GM12878 (cell line): ENCODE measurements around the gene GAD2. TPM values are rescaled to one million over a fixed set of nuclear protein-coding genes. Genes with fewer than 3 reads are reported as not detected.

Experiments used
- CBFB ChIP-seq: IDR thresholded peaks from 2 replicates; pipeline ENCODE4 v1.6.1; 2016; ENCODE audit warnings: antibody characterized with exemption, low read depth
- CBX5 ChIP-seq: sonication (generic); IDR thresholded peaks from 2 replicates; pipeline ENCODE4 v1.6.1; 2016; ENCODE audit warnings: low read depth, moderate library complexity, mild to moderate bottlenecking, inconsistent platforms
- CEBPB ChIP-seq, 2 experiments: fragments of 150-350 bp in 1 of 2; IDR thresholded peaks; 2 replicates each; pipeline ENCODE4 v1.6.1; 2012 to 2014; ENCODE audit warnings: low read depth in 2 of 2, low read length in 2 of 2, borderline replicate concordance in 1 of 2, inconsistent platforms in 1 of 2
- CREM ChIP-seq: IDR thresholded peaks from 2 replicates; pipeline ENCODE4 v1.6.1; 2014; ENCODE audit warnings: antibody characterized with exemption, low read depth
- EZH2 ChIP-seq: IDR thresholded peaks from 2 replicates; pipeline ENCODE4 v1.6.1; 2012; ENCODE audit warnings: low read depth, mild to moderate bottlenecking, control low read depth, inconsistent platforms, low read length, borderline replicate concordance; ENCODE audit not compliant: control insufficient read depth
- KDM1A ChIP-seq: fragments of 200-600 bp; sonication (generic); IDR thresholded peaks from 2 replicates; pipeline ENCODE4 v1.6.1; 2016; ENCODE audit warnings: borderline replicate concordance
- KLF5 ChIP-seq: fragments of 450-650 bp; IDR thresholded peaks from 2 replicates; pipeline ENCODE4 v1.6.1; 2014; ENCODE audit warnings: mild to moderate bottlenecking; ENCODE audit not compliant: partially characterized antibody
- PML ChIP-seq: IDR thresholded peaks from 2 replicates; pipeline ENCODE4 v1.6.1; 2012; ENCODE audit warnings: low read length, inconsistent platforms
- POU2F2 ChIP-seq: IDR thresholded peaks from 3 replicates; pipeline ENCODE4 v1.6.1; 2011; ENCODE audit warnings: low read depth, mild to moderate bottlenecking, low read length, borderline replicate concordance
- SIX5 ChIP-seq: IDR thresholded peaks from 2 replicates; pipeline ENCODE4 v1.6.1; 2011; ENCODE audit warnings: mild to moderate bottlenecking, low read depth, low read length, moderate library complexity; ENCODE audit not compliant: severe bottlenecking
- SMARCA5 ChIP-seq: fragments of 450-650 bp; IDR thresholded peaks from 2 replicates; pipeline ENCODE4 v1.6.1; 2017; ENCODE audit warnings: mild to moderate bottlenecking
- SRF ChIP-seq, 2 experiments: IDR thresholded peaks; 2 replicates each; pipeline ENCODE4 v1.6.1; 2011; ENCODE audit warnings: low read depth in 2 of 2, low read length in 2 of 2, mild to moderate bottlenecking in 1 of 2, moderate library complexity in 1 of 2
- TCF3 ChIP-seq: IDR thresholded peaks from 2 replicates; pipeline ENCODE4 v1.6.1; 2012; ENCODE audit warnings: low read depth, mild to moderate bottlenecking, low read length, borderline replicate concordance; ENCODE audit not compliant: insufficient read depth
- YY1 ChIP-seq: IDR thresholded peaks from 2 replicates; pipeline ENCODE4 v1.6.1; 2011; ENCODE audit warnings: low read depth, mild to moderate bottlenecking, low read length
- ZSCAN29 ChIP-seq: fragments of 450-650 bp; IDR thresholded peaks from 2 replicates; pipeline ENCODE4 v1.6.1; 2017; ENCODE audit warnings: mild to moderate bottlenecking, moderate library complexity
- polyA plus RNA-seq, 11 experiments: library from polyadenylated mRNA; depleted of rRNA in 4 of 11; unstranded in 6 of 11; stranded (reverse) in 5 of 11; fragments of >200 nt; fragmentation: Nextera tagmentation in 4 of 11; fragmentation: Illumina TruSeq in 1 of 11; extraction: Ambion mirVana in 4 of 11; extraction: Trizol in 1 of 11; gene quantifications; 1 replicate in 1 of 11; 2 replicates in 10 of 11; pipeline versions ENCODE4 v1.2.1 to v1.2.3, GENCODE V29; 2011 to 2016; ENCODE audit warnings: inconsistent platforms in 2 of 11, missing spikeins in 2 of 11, low read depth in 1 of 11
- total RNA-seq, 4 experiments: library from RNA; depleted of rRNA in 3 of 4; stranded (reverse); fragments of >200 nt in 3 of 4; fragmentation: Illumina TruSeq in 1 of 4; extraction: Trizol in 1 of 4; gene quantifications; 2 replicates each; pipeline versions ENCODE4 v1.2.1 to v1.2.3, GENCODE V29; 2013 to 2021
- TF ChIP-seq, protein P1 (sequence below): fragments of 450-650 bp; IDR thresholded peaks from 2 replicates; pipeline ENCODE4 v1.6.1; 2018; ENCODE audit warnings: mild to moderate bottlenecking, low read depth, moderate library complexity; ENCODE audit not compliant: partially characterized antibody
- TF ChIP-seq, protein P2 (sequence below), 3 experiments: IDR thresholded peaks in 2 of 3; conservative IDR thresholded peaks in 1 of 3; 2 replicates each; pipeline ENCODE4 v1.5.1; 2011; ENCODE audit warnings: low read depth in 3 of 3, low read length in 3 of 3, mild to moderate bottlenecking in 3 of 3, control low read depth in 2 of 3, moderate library complexity in 2 of 3, inconsistent platforms in 1 of 3, mixed read lengths in 1 of 3; ENCODE audit not compliant: control insufficient read depth in 2 of 3, insufficient read depth in 1 of 3; ENCODE audit errors: extremely low read depth in 1 of 3
- TF ChIP-seq, protein P3 (sequence below): IDR thresholded peaks from 2 replicates; pipeline ENCODE4 v1.6.1; 2012; ENCODE audit warnings: low read depth, low read length, improper control_type of control experiment
- TF ChIP-seq, protein P4 (sequence below): fragments of 450-650 bp; formaldehyde crosslinking; IDR thresholded peaks from 2 replicates; pipeline ENCODE4 v1.4.0; 2022; ENCODE audit warnings: mild to moderate bottlenecking, moderate library complexity
- TF ChIP-seq, protein P5 (sequence below): IDR thresholded peaks from 2 replicates; pipeline ENCODE4 v1.6.1; 2012; ENCODE audit warnings: low read length, inconsistent platforms

GAD2 gene
- total and polyA plus RNA-seq, 10 of the 15 experiments (the other 5 are each of a cell fraction or from before 2014, with no cell fraction given), result not detected

DNA sequence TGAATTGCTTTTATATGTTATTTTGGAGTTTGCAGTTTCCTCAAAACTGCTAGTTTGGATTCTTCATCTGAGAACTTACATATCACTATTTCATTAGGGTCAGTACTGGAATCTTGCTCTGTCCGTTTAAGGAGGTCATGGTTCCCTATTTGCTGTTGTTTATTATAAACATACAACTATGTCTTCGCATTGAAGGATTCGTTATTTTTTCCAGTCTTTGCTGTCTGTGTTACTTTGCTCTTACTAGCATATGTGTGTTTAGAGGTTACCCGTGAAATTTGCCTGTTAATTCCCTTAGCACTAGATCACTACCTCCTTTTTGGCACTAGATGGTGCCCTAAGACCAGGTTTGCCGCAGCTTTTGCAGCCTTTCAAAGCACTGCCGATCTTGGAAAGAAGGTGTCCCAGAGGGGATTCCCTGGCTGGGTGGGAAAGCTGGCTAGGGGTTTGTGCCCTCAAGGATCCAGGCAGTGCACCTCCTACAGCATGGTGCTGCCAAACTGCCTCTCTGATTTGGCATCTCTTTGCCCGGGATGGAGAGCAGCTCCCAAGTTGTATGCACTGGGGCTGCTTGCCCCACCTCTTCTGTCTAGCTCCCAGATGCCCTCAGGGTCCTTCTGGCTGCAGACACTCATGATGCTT lies 118.5 kb downstream of the GAD2 start (continued):
- peak; percentile 46; the same call in 1 of the 2 replicates for TF ChIP-seq CBX5
- no peak for TF ChIP-seq KDM1A
- TF ChIP-seq YY1, result peak; percentile 59; the same call in 1 of the 2 replicates
- TF ChIP-seq CEBPB (IDR thresholded peaks at IDR 0.05; ENCODE audit: borderline replicate concordance in 1 of 2, low read depth in 2 of 2, low read length in 2 of 2), result no peak
- TF ChIP-seq PML, result no peak
- no peak for TF ChIP-seq SIX5
- TF ChIP-seq POU2F2, result peak; percentile 64; the same call in 2 of the 3 replicates
- no peak for TF ChIP-seq EZH2
- TF ChIP-seq, protein P1, sequence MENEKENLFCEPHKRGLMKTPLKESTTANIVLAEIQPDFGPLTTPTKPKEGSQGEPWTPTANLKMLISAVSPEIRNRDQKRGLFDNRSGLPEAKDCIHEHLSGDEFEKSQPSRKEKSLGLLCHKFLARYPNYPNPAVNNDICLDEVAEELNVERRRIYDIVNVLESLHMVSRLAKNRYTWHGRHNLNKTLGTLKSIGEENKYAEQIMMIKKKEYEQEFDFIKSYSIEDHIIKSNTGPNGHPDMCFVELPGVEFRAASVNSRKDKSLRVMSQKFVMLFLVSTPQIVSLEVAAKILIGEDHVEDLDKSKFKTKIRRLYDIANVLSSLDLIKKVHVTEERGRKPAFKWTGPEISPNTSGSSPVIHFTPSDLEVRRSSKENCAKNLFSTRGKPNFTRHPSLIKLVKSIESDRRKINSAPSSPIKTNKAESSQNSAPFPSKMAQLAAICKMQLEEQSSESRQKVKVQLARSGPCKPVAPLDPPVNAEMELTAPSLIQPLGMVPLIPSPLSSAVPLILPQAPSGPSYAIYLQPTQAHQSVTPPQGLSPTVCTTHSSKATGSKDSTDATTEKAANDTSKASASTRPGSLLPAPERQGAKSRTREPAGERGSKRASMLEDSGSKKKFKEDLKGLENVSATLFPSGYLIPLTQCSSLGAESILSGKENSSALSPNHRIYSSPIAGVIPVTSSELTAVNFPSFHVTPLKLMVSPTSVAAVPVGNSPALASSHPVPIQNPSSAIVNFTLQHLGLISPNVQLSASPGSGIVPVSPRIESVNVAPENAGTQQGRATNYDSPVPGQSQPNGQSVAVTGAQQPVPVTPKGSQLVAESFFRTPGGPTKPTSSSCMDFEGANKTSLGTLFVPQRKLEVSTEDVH, result no peak
- TF ChIP-seq SRF (IDR thresholded peaks at IDR 0.05; ENCODE audit: low read depth in 2 of 2, low read length in 2 of 2), result no peak
- no peak for TF ChIP-seq CREM
- TF ChIP-seq, protein P2, sequence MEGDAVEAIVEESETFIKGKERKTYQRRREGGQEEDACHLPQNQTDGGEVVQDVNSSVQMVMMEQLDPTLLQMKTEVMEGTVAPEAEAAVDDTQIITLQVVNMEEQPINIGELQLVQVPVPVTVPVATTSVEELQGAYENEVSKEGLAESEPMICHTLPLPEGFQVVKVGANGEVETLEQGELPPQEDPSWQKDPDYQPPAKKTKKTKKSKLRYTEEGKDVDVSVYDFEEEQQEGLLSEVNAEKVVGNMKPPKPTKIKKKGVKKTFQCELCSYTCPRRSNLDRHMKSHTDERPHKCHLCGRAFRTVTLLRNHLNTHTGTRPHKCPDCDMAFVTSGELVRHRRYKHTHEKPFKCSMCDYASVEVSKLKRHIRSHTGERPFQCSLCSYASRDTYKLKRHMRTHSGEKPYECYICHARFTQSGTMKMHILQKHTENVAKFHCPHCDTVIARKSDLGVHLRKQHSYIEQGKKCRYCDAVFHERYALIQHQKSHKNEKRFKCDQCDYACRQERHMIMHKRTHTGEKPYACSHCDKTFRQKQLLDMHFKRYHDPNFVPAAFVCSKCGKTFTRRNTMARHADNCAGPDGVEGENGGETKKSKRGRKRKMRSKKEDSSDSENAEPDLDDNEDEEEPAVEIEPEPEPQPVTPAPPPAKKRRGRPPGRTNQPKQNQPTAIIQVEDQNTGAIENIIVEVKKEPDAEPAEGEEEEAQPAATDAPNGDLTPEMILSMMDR (IDR thresholded peaks at IDR 0.05 in 2 of 3, conservative IDR thresholded peaks at IDR 0.05 in 1 of 3; ENCODE audit: control insufficient read depth in 2 of 3, extremely low read depth in 1 of 3, insufficient read depth in 1 of 3, low read depth in 3 of 3, low read length in 3 of 3), result peak; percentile 70 to 92 (median 85)
- TF ChIP-seq, protein P3, sequence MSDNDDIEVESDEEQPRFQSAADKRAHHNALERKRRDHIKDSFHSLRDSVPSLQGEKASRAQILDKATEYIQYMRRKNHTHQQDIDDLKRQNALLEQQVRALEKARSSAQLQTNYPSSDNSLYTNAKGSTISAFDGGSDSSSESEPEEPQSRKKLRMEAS, result no peak
- TF ChIP-seq, protein P4, sequence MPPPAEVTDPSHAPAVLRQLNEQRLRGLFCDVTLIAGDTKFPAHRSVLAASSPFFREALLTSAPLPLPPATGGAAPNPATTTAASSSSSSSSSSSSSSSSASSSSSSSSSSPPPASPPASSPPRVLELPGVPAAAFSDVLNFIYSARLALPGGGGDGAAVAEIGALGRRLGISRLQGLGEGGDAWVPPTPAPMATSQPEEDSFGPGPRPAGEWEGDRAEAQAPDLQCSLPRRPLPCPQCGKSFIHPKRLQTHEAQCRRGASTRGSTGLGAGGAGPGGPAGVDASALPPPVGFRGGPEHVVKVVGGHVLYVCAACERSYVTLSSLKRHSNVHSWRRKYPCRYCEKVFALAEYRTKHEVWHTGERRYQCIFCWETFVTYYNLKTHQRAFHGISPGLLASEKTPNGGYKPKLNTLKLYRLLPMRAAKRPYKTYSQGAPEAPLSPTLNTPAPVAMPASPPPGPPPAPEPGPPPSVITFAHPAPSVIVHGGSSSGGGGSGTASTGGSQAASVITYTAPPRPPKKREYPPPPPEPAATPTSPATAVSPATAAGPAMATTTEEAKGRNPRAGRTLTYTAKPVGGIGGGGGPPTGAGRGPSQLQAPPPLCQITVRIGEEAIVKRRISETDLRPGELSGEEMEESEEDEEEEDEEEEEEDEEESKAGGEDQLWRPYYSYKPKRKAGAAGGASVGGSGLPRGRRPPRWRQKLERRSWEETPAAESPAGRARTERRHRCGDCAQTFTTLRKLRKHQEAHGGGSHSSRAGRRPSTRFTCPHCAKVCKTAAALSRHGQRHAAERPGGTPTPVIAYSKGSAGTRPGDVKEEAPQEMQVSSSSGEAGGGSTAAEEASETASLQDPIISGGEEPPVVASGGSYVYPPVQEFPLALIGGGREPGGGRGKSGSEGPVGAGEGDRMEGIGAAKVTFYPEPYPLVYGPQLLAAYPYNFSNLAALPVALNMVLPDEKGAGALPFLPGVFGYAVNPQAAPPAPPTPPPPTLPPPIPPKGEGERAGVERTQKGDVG (CRISPR knock-in tag), result no peak
- no peak for TF ChIP-seq TCF3
- no peak for TF ChIP-seq KLF5
- no peak for TF ChIP-seq CBFB
- TF ChIP-seq SMARCA5, result 0 out of 2 replicates have a peak, but pooled peaks have one; percentile 67
- TF ChIP-seq ZSCAN29, result 0 out of 2 replicates have a peak, but pooled peaks have one; percentile 43
- TF ChIP-seq, protein P5, sequence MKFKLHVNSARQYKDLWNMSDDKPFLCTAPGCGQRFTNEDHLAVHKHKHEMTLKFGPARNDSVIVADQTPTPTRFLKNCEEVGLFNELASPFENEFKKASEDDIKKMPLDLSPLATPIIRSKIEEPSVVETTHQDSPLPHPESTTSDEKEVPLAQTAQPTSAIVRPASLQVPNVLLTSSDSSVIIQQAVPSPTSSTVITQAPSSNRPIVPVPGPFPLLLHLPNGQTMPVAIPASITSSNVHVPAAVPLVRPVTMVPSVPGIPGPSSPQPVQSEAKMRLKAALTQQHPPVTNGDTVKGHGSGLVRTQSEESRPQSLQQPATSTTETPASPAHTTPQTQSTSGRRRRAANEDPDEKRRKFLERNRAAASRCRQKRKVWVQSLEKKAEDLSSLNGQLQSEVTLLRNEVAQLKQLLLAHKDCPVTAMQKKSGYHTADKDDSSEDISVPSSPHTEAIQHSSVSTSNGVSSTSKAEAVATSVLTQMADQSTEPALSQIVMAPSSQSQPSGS, result no peak
